Left ventricle myocardium inferior (tissue), 1 donor: ENCODE measurements around the gene SPDEF. TPM values are rescaled to one million over a fixed set of nuclear protein-coding genes. Genes with fewer than 3 reads are reported as not detected.

ENCODE experiments used
- DNase-seq: peaks from one replicate; pipeline ENCODE4 v3.0.0-alpha.2; 2020
- H3K27ac ChIP-seq: fragments of 200-600 bp; replicated peaks from 2 replicates; pipeline ENCODE4 v1.8.0; 2021
- H3K27me3 ChIP-seq: fragments of 200-600 bp; 2 replicates; pipeline ENCODE4 v1.8.0; 2021; ENCODE audit warnings: low read depth
- H3K36me3 ChIP-seq: fragments of 200-600 bp; 2 replicates; pipeline ENCODE4 v1.8.0; 2021
- H3K4me1 ChIP-seq: fragments of 200-600 bp; 2 replicates; pipeline ENCODE4 v1.8.0; 2021
- H3K4me3 ChIP-seq: fragments of 200-600 bp; 2 replicates; pipeline ENCODE4 v1.8.0; 2021; ENCODE audit warnings: mild to moderate bottlenecking, moderate library complexity
- H3K9me3 ChIP-seq: fragments of 200-600 bp; replicated peaks from 2 replicates; pipeline ENCODE4 v1.8.0; 2021
- CTCF ChIP-seq: fragments of 200-600 bp; IDR thresholded peaks from 2 replicates; pipeline ENCODE4 v1.8.0; 2021; ENCODE audit warnings: antibody characterized with exemption, mild to moderate bottlenecking, borderline replicate concordance
- intact Hi-C: fragments of 100-400 bp; cut with micrococcal nuclease; formaldehyde crosslinking; loops from one replicate; pipeline ENCODE4 v1.11.0; 2022
- total RNA-seq: library from RNA; stranded (reverse); fragmentation: NEBNext Ultra II Directional; extraction: Animal tissue kit (Norgen Biotek cat#: 25700); gene quantifications from one replicate; pipeline ENCODE4 v1.2.1, GENCODE V29; 2021
- donor health status: DM: no; HTN: yes; CAD: no; lungs with severe emphysema.

The SPDEF gene
- total RNA-seq, 1 donor from 2014 or later: 0.11 TPM

GRCh38 chr6:34489207-34489805, 66.8 kb downstream of the SPDEF start:
- Histone ChIP-seq H3K4me1 (no peaks in the 10 kb centered on the region), H3K27me3 (no peaks in the 10 kb centered on the region), H3K36me3 (no peaks in the 10 kb centered on the region), H3K4me3 (no peak overlapping the region), H3K27ac (no peak overlapping the region), H3K9me3 (no peaks in the 10 kb centered on the region)
- DNase-seq: no peak
- intact Hi-C loops: no loop called here
- TF ChIP-seq CTCF: no peak

Other genes with a start within 250 kb of the SPDEF start
- 50.1 TPM for gene NUDT3, start 163.7 kb downstream of the SPDEF start, total RNA-seq
- 678 TPM for gene RPS10, start 130.3 kb downstream of the SPDEF start, total RNA-seq
- 15.2 TPM for gene PACSIN1, start 90.3 kb downstream of the SPDEF start, total RNA-seq
- 132 TPM for gene ILRUN, start 140.4 kb upstream of the SPDEF start, total RNA-seq
- gene SNRPC, start 201.2 kb upstream of the SPDEF start, total RNA-seq: 159 TPM
- 16.5 TPM for gene BLTP3A, start 235.8 kb upstream of the SPDEF start, total RNA-seq